ENCODE results near the gene MTG2. TPM values are rescaled to one million over a fixed set of nuclear protein-coding genes. Genes with fewer than 3 reads are reported as not detected.

MTG2 gene
- total and polyA plus RNA-seq, 2 of the 4 experiments (the other 2 are of a cell fraction): 11.5 to 25.2 TPM

DNA sequence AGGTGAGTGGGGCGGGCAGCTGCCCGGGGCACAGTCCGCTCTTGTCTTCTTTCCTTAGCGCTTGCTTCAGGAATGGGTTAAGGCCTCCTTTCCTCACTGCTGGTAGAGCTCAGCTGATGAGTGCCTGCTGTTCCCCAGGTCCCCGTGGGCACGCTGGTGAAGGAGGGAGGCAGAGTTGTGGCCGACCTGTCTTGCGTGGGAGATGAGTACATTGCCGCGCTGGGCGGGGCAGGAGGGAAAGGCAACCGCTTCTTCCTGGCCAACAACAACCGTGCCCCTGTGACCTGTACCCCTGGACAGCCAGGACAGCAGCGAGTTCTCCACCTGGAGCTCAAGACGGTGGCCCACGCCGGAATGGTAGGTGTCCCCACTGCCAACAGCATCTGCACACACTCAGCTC lies 15.7 kb downstream of the MTG2 start:
- in situ Hi-C loops (cut with MboI; ENCODE audit: low sequenced_read_pairs): no loop called here

More for the DNA sequence above, 15.7 kb downstream of the MTG2 start:
- no peak overlapping the region for H2AK5ac ChIP-seq (ENCODE audit: low read depth, low read length)
- no peak overlapping the region for H3K56ac ChIP-seq (ENCODE audit: extremely low read depth, insufficient read depth, low read length)
- no peak overlapping the region for H3K4me3 ChIP-seq (ENCODE audit: insufficient read depth, low read depth, low read length)
- no peak overlapping the region for H2BK15ac ChIP-seq (ENCODE audit: low read depth, low read length)
- H3K27ac ChIP-seq (ENCODE audit: insufficient read depth, low read length): no peak overlapping the region
- no peak overlapping the region for H2AFZ ChIP-seq (replicated peaks; ENCODE audit: low read length, poor library complexity)
- H4K91ac ChIP-seq (ENCODE audit: insufficient read depth, low read depth, low read length): no peak overlapping the region
- dilution Hi-C loops (cut with HindIII; ENCODE audit: low sequenced_read_pairs, unreplicated experiment): no loop called here
- H3K36me3 ChIP-seq (ENCODE audit: control insufficient read depth, insufficient read depth, low read length): peaks cover 53% of the 10 kb centered on the region
- H2BK5ac ChIP-seq (ENCODE audit: low read depth, low read length, poor library complexity, severe bottlenecking): no peak overlapping the region
- H3K4me2 ChIP-seq (ENCODE audit: low read depth, low read length): no peak overlapping the region
- no peak overlapping the region for H3K18ac ChIP-seq (ENCODE audit: low read depth, low read length)
- H3K9me3 ChIP-seq (ENCODE audit: control insufficient read depth, insufficient read depth, low read length): no peaks in the 10 kb centered on the region
- no peak overlapping the region for H3K23ac ChIP-seq (ENCODE audit: low read depth, low read length)
- H3K4ac ChIP-seq (ENCODE audit: low read depth, low read length): no peak overlapping the region
- H3K14ac ChIP-seq (replicated peaks; ENCODE audit: low read depth, low read length): no peak overlapping the region
- ATAC-seq (ENCODE audit: low read depth) (no peak), DNase-seq (no peak)
- no peaks in the 10 kb centered on the region; the same call in 1 of the 2 replicates for H3K9me1 ChIP-seq (ENCODE audit: insufficient read depth, low read length)
- H3K4me1 ChIP-seq (ENCODE audit: control insufficient read depth, insufficient read depth, low read length): no peaks in the 10 kb centered on the region
- no peak overlapping the region for H3K9ac ChIP-seq (ENCODE audit: low read depth, low read length)
- TF ChIP-seq, protein P1, sequence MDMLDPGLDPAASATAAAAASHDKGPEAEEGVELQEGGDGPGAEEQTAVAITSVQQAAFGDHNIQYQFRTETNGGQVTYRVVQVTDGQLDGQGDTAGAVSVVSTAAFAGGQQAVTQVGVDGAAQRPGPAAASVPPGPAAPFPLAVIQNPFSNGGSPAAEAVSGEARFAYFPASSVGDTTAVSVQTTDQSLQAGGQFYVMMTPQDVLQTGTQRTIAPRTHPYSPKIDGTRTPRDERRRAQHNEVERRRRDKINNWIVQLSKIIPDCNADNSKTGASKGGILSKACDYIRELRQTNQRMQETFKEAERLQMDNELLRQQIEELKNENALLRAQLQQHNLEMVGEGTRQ (IDR thresholded peaks at IDR 0.05; ENCODE audit: low read depth, low read length): no peak
- no peak for TF ChIP-seq MAFK (IDR thresholded peaks at IDR 0.05; ENCODE audit: low read depth, low read length)
- TF ChIP-seq POLR2A (IDR thresholded peaks at IDR 0.05; ENCODE audit: low read depth, low read length): no peak
- TF ChIP-seq, protein P2, sequence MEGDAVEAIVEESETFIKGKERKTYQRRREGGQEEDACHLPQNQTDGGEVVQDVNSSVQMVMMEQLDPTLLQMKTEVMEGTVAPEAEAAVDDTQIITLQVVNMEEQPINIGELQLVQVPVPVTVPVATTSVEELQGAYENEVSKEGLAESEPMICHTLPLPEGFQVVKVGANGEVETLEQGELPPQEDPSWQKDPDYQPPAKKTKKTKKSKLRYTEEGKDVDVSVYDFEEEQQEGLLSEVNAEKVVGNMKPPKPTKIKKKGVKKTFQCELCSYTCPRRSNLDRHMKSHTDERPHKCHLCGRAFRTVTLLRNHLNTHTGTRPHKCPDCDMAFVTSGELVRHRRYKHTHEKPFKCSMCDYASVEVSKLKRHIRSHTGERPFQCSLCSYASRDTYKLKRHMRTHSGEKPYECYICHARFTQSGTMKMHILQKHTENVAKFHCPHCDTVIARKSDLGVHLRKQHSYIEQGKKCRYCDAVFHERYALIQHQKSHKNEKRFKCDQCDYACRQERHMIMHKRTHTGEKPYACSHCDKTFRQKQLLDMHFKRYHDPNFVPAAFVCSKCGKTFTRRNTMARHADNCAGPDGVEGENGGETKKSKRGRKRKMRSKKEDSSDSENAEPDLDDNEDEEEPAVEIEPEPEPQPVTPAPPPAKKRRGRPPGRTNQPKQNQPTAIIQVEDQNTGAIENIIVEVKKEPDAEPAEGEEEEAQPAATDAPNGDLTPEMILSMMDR (conservative IDR thresholded peaks at IDR 0.05; ENCODE audit: low read depth, low read length): no peak
- no peak for TF ChIP-seq RFX5 (IDR thresholded peaks at IDR 0.05; ENCODE audit: low read depth, low read length)
- TF ChIP-seq, protein P3, sequence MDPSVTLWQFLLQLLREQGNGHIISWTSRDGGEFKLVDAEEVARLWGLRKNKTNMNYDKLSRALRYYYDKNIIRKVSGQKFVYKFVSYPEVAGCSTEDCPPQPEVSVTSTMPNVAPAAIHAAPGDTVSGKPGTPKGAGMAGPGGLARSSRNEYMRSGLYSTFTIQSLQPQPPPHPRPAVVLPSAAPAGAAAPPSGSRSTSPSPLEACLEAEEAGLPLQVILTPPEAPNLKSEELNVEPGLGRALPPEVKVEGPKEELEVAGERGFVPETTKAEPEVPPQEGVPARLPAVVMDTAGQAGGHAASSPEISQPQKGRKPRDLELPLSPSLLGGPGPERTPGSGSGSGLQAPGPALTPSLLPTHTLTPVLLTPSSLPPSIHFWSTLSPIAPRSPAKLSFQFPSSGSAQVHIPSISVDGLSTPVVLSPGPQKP (IDR thresholded peaks at IDR 0.05; ENCODE audit: borderline replicate concordance, low read depth, low read length): no peak
- no peak for TF ChIP-seq RAD21 (IDR thresholded peaks at IDR 0.05; ENCODE audit: low read length)
- no peak for TF ChIP-seq BHLHE40 (IDR thresholded peaks at IDR 0.05; ENCODE audit: low read depth, low read length)
- TF ChIP-seq SMC3 (IDR thresholded peaks at IDR 0.05; ENCODE audit: low read depth, low read length): no peak
- no peak for TF ChIP-seq MAZ (IDR thresholded peaks at IDR 0.05; ENCODE audit: borderline replicate concordance, low read depth, low read length)
- POLR2A ChIA-PET (ENCODE audit: unreplicated experiment): no interaction called here
- H2BK20ac ChIP-seq (ENCODE audit: low read depth, low read length): no peak overlapping the region
- H4K8ac ChIP-seq (ENCODE audit: low read depth in 2 of 2, low read length in 2 of 2): no peak overlapping the region
- BruUV-seq (replicated peaks): no TSS peak
- H4K20me1 ChIP-seq (ENCODE audit: insufficient read depth, low read length): peaks cover 7% of the 10 kb centered on the region; the same call in 1 of the 2 replicates
- CTCF ChIA-PET: no interaction called here
- H2BK120ac ChIP-seq (ENCODE audit: low read depth, low read length): no peak overlapping the region
- H4K5ac ChIP-seq (ENCODE audit: low read depth, low read length): no peak overlapping the region
- no peaks in the 10 kb centered on the region for H3K27me3 ChIP-seq (ENCODE audit: control insufficient read depth, insufficient read depth, low read length)
- peaks cover 4 to 19% of the 10 kb centered on the region in 2 experiments for H3K79me1 ChIP-seq (ENCODE audit: low read depth in 1 of 2, low read length in 2 of 2)
- 96% methylated on average over 17 of the region's 17 CpGs; no CpG with 5 or more reads in 1 of the 2 experiments for WGBS, 2 experiments (ENCODE audit: extremely low coverage in 2 of 2, insufficient read length in 1 of 2)
- intact Hi-C loops (cut with micrococcal nuclease): no loop called here
- H2AK9ac ChIP-seq (replicated peaks; ENCODE audit: low read depth, low read length, poor library complexity): no peak overlapping the region

All from IMR-90 (cell line).